Endothelial cell of umbilical vein (primary cell): ENCODE results near the gene PPP1CB. TPM values are rescaled to one million over a fixed set of nuclear protein-coding genes. Genes with fewer than 3 reads are reported as not detected.

Source experiments
- BruUV-seq: library from RNA; stranded (reverse); fragments of 400-500 nt; replicated peaks from 2 replicates; lab custom pipeline; 2021; lab: Mats Ljungman, UMichigan
- CTCF ChIA-PET: fragments of 300-600, 350-600 bp; sonication (Branson Sonifier 250); formaldehyde crosslinking; loops from one replicate; lab custom pipeline; 2021; ENCODE audit warnings: antibody characterized with exemption, inconsistent platforms; lab: Charles Lee
- POLR2A ChIA-PET: fragments of 300-600, 350-600 bp; sonication (Branson Sonifier 250); formaldehyde crosslinking; loops from one replicate; lab custom pipeline; 2021; ENCODE audit warnings: antibody characterized with exemption, inconsistent platforms; lab: Charles Lee
- DNase-seq: peaks from one replicate; pipeline ENCODE4 v3.0.0-alpha.2; 2011; ENCODE audit warnings: low read depth, low spot score
- FAIRE-seq: peaks from 2 replicates; lab custom pipeline; 2011; peaks lifted over from hg19 to GRCh38; lab: Jason Lieb, UNC
- H2AFZ ChIP-seq: 2 replicates; pipeline ENCODE4 v1.6.0; 2012; ENCODE audit warnings: low read depth, low read length, control low read depth, inconsistent platforms
- H3K27ac ChIP-seq: 2 replicates; pipeline ENCODE4 v1.5.1; 2011; ENCODE audit warnings: low read depth, mild to moderate bottlenecking, control low read depth, low read length, moderate library complexity; ENCODE audit not compliant: insufficient read depth
- H3K27me3 ChIP-seq, 2 experiments: 2 replicates each; pipeline versions ENCODE4 v1.6.0 to v1.6.1; 2011; ENCODE audit warnings: low read length in 2 of 2, mixed read lengths in 1 of 2; ENCODE audit not compliant: control insufficient read depth in 2 of 2, insufficient read depth in 2 of 2
- H3K36me3 ChIP-seq, 2 experiments: 2 replicates in 1 of 2; 3 replicates in 1 of 2; pipeline ENCODE4 v1.5.1; 2011; ENCODE audit warnings: low read length in 2 of 2, mild to moderate bottlenecking in 1 of 2, moderate library complexity in 1 of 2; ENCODE audit not compliant: control insufficient read depth in 2 of 2, insufficient read depth in 2 of 2; ENCODE audit errors: extremely low read depth in 1 of 2
- H3K4me1 ChIP-seq: 3 replicates; pipeline ENCODE4 v1.5.1; 2011; ENCODE audit warnings: mild to moderate bottlenecking, low read length; ENCODE audit not compliant: control insufficient read depth, insufficient read depth; ENCODE audit errors: extremely low read depth
- H3K4me2 ChIP-seq: 2 replicates; pipeline ENCODE4 v1.6.1; 2011; ENCODE audit warnings: low read length, control low read depth, mixed read lengths; ENCODE audit not compliant: insufficient read depth
- H3K4me3 ChIP-seq, 3 experiments: fragments of 200-600 bp in 1 of 3; sonication (generic), shearing (Covaris generic) in 1 of 3; replicated peaks in 1 of 3; 2 replicates each; pipeline ENCODE4 v1.5.1; 2011 to 2016; ENCODE audit warnings: control low read depth in 3 of 3, low read length in 3 of 3, mild to moderate bottlenecking in 2 of 3, inconsistent platforms in 1 of 3, low read depth in 1 of 3, moderate library complexity in 1 of 3; ENCODE audit not compliant: insufficient read depth in 1 of 3
- H3K79me2 ChIP-seq: 2 replicates; pipeline ENCODE4 v1.6.0; 2012; ENCODE audit warnings: low read length, inconsistent platforms; ENCODE audit not compliant: control insufficient read depth, insufficient read depth
- H3K9ac ChIP-seq: replicated peaks from 2 replicates; pipeline ENCODE3; 2011; ENCODE audit warnings: low read length, control low read depth; ENCODE audit not compliant: insufficient read depth; ENCODE audit errors: extremely low read depth
- H3K9me1 ChIP-seq: replicated peaks from 3 replicates; pipeline ENCODE4 v1.6.0; 2011; ENCODE audit warnings: mild to moderate bottlenecking, low read length; ENCODE audit not compliant: control insufficient read depth, insufficient read depth; ENCODE audit errors: extremely low read depth
- H3K9me3 ChIP-seq: replicated peaks from 2 replicates; pipeline ENCODE4 v1.5.1; 2012; ENCODE audit warnings: low read length, inconsistent platforms; ENCODE audit not compliant: control insufficient read depth, insufficient read depth
- H4K20me1 ChIP-seq: replicated peaks from 2 replicates; pipeline ENCODE3; 2011; ENCODE audit warnings: mild to moderate bottlenecking, low read length; ENCODE audit not compliant: control insufficient read depth, insufficient read depth; ENCODE audit errors: extremely low read depth
- EZH2 ChIP-seq: IDR thresholded peaks from 2 replicates; pipeline ENCODE4 v1.6.1; 2012; ENCODE audit warnings: borderline replicate concordance, low read depth, mild to moderate bottlenecking, moderate library complexity, low read length, inconsistent platforms; ENCODE audit not compliant: severe bottlenecking
- JUN ChIP-seq: IDR thresholded peaks from 2 replicates; pipeline ENCODE4 v1.6.1; 2011; ENCODE audit warnings: borderline replicate concordance, low read depth; ENCODE audit not compliant: insufficient read length, insufficient read depth
- MYC ChIP-seq: IDR thresholded peaks from one replicate; pipeline ENCODE4 v1.6.1; 2011; ENCODE audit warnings: mild to moderate bottlenecking, low read depth, low read length
- POLR2AphosphoS5 ChIP-seq: IDR thresholded peaks from 2 replicates; pipeline ENCODE4 v1.6.1; 2012; ENCODE audit warnings: low read depth, mild to moderate bottlenecking, control low read depth, low read length, moderate library complexity; ENCODE audit not compliant: insufficient read depth
- dilution Hi-C: fragments of 300-500 bp; cut with MboI; formaldehyde crosslinking; loops from one replicate; pipeline ENCODE4 v1.15.0; 2019; ENCODE audit warnings: low sequenced_read_pairs; ENCODE audit not compliant: extremely low pct_ligation_motif_present
- intact Hi-C: fragments of 100-400 bp; cut with micrococcal nuclease; formaldehyde crosslinking; loops from one replicate; pipeline ENCODE4 v1.10.0; 2022
- polyA plus RNA-seq, 4 experiments: library from polyadenylated mRNA; depleted of rRNA in 3 of 4; stranded (reverse) in 3 of 4; unstranded in 1 of 4; fragments of >200 nt; gene quantifications; 2 replicates each; pipeline versions ENCODE4 v1.2.1 to v1.2.3, GENCODE V29; 2011 to 2012; ENCODE audit warnings: missing spikeins in 1 of 4
- total RNA-seq: library from RNA; stranded (reverse); gene quantifications from 2 replicates; pipeline ENCODE4 v1.2.3, GENCODE V29; 2021
- TF ChIP-seq, protein P1 (sequence below), 2 donors: IDR thresholded peaks; 1 replicate in 1 of 2; 2 replicates in 1 of 2; pipeline ENCODE4 v1.5.1; 2011; ENCODE audit warnings: low read length in 2 of 2, mild to moderate bottlenecking in 2 of 2, moderate library complexity in 2 of 2, control low read depth in 1 of 2, inconsistent platforms in 1 of 2, low read depth in 1 of 2; ENCODE audit not compliant: insufficient read depth in 1 of 2; ENCODE audit errors: extremely low read depth in 1 of 2

Gene PPP1CB
- total and polyA plus RNA-seq, 2 donors (not counting 3 experiments of a cell fraction or from before 2014, with no cell fraction given): 29.8 to 163 TPM

DNA sequence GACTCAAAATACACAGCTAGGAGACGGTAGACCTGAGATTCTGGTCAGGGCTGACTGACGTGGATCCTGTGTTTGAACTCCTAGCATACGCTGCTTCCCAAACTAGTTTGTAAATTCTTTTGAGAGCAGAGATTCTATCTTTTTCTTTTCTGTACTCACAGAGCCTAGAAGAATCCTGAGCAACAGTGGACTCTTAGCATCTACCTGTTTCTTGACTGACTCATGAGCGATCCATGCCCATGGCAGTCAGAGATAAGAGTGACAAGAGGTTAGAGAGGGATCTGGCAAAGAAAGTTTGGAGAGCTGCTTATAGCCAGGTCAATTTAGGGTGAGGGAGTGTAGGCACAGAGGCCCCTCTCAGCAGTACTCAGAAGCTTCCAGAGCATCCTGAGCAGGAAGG is 41.1 kb upstream of the PPP1CB start:
- H3K27ac ChIP-seq: no peak overlapping the region
- H3K9me1 ChIP-seq: no peaks in the 10 kb centered on the region
- no peaks in the 10 kb centered on the region for H3K79me2 ChIP-seq
- H3K9me3 ChIP-seq: no peaks in the 10 kb centered on the region
- ChIA-PET POLR2A (no interaction called here), CTCF (interaction anchor here (1.8 kb wide), 1 partner anchor 15 kb away, joined by 5 read pairs; no protein-coding TSS in a partner anchor)
- H3K4me3 ChIP-seq: no peak overlapping the region
- peaks cover 0 to 2% of the 10 kb centered on the region in 2 experiments for H3K27me3 ChIP-seq
- no peak for FAIRE-seq
- no peaks in the 10 kb centered on the region for H3K36me3 ChIP-seq
- BruUV-seq: no TSS peak
- no peak overlapping the region for H3K4me2 ChIP-seq
- no peaks in the 10 kb centered on the region for H4K20me1 ChIP-seq
- no peak overlapping the region for H2AFZ ChIP-seq
- no peak for DNase-seq
- dilution Hi-C loops (no loop called here), intact Hi-C loops (loop anchor here (2.0 kb wide), 1 partner anchor 16 kb away; no protein-coding TSS in a partner anchor)
- H3K9ac ChIP-seq: no peak overlapping the region
- H3K4me1 ChIP-seq: no peaks in the 10 kb centered on the region
- TF ChIP-seq MYC (no peak), POLR2AphosphoS5 (no peak), EZH2 (no peak), JUN (no peak)
- TF ChIP-seq, protein P1, sequence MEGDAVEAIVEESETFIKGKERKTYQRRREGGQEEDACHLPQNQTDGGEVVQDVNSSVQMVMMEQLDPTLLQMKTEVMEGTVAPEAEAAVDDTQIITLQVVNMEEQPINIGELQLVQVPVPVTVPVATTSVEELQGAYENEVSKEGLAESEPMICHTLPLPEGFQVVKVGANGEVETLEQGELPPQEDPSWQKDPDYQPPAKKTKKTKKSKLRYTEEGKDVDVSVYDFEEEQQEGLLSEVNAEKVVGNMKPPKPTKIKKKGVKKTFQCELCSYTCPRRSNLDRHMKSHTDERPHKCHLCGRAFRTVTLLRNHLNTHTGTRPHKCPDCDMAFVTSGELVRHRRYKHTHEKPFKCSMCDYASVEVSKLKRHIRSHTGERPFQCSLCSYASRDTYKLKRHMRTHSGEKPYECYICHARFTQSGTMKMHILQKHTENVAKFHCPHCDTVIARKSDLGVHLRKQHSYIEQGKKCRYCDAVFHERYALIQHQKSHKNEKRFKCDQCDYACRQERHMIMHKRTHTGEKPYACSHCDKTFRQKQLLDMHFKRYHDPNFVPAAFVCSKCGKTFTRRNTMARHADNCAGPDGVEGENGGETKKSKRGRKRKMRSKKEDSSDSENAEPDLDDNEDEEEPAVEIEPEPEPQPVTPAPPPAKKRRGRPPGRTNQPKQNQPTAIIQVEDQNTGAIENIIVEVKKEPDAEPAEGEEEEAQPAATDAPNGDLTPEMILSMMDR (IDR thresholded peaks at IDR 0.05; ENCODE audit: extremely low read depth in 1 of 2, insufficient read depth in 1 of 2, low read depth in 1 of 2, low read length in 2 of 2): no peak
